ENCODE results near the gene COPS2. TPM values are rescaled to one million over a fixed set of nuclear protein-coding genes. Genes with fewer than 3 reads are reported as not detected.

The COPS2 gene
- polyA plus RNA-seq, 2 of the 4 experiments (the other 2 are of a cell fraction), result 64.8 to 66.6 TPM

DNA sequence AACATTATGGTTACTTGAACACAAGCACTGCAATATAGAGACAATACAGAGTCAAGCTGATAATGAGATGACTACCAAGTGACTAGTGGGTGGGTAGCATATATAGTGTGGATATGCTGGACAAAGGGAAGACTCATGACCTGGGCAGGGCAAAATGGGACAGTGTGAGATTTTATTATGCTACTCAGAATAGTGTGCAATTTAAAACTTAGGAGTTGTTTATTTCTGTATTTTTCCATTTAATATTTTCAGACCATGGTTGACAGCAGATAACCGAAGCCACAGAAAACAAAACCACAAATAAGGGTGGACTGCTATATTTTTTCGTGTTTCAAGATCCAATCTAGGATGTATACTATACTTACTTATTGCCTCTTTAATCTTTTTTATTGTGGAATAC lies 34.2 kb upstream of the COPS2 start:
- ATAC-seq (no peak), FAIRE-seq (no peak), DNase-seq (ENCODE audit: low read depth in 1 of 2, low spot score in 1 of 2) (no peak)
- WGBS (ENCODE audit: missing lambda C conversion rate), result 72% methylated on average over 2 of the region's 2 CpGs
- H3K4me3 ChIP-seq, result no peak overlapping the region
- H3K4me2 ChIP-seq, result no peak overlapping the region
- ChIA-PET CTCF (no interaction called here), POLR2A (no interaction called here)
- TF ChIP-seq CBX2 (IDR thresholded peaks at IDR 0.05; ENCODE audit: borderline replicate concordance, low read depth), result no peak
- no peak for TF ChIP-seq POLR2AphosphoS2 (conservative IDR thresholded peaks at IDR 0.05; ENCODE audit: low read length)
- TF ChIP-seq, protein P1, sequence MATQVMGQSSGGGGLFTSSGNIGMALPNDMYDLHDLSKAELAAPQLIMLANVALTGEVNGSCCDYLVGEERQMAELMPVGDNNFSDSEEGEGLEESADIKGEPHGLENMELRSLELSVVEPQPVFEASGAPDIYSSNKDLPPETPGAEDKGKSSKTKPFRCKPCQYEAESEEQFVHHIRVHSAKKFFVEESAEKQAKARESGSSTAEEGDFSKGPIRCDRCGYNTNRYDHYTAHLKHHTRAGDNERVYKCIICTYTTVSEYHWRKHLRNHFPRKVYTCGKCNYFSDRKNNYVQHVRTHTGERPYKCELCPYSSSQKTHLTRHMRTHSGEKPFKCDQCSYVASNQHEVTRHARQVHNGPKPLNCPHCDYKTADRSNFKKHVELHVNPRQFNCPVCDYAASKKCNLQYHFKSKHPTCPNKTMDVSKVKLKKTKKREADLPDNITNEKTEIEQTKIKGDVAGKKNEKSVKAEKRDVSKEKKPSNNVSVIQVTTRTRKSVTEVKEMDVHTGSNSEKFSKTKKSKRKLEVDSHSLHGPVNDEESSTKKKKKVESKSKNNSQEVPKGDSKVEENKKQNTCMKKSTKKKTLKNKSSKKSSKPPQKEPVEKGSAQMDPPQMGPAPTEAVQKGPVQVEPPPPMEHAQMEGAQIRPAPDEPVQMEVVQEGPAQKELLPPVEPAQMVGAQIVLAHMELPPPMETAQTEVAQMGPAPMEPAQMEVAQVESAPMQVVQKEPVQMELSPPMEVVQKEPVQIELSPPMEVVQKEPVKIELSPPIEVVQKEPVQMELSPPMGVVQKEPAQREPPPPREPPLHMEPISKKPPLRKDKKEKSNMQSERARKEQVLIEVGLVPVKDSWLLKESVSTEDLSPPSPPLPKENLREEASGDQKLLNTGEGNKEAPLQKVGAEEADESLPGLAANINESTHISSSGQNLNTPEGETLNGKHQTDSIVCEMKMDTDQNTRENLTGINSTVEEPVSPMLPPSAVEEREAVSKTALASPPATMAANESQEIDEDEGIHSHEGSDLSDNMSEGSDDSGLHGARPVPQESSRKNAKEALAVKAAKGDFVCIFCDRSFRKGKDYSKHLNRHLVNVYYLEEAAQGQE (IDR thresholded peaks at IDR 0.05), result no peak
- TF ChIP-seq GATA3 (IDR thresholded peaks at IDR 0.05; ENCODE audit: borderline replicate concordance), result no peak
- TF ChIP-seq ZC3H11A (IDR thresholded peaks at IDR 0.05), result no peak
- no peak overlapping the region for H3K27ac ChIP-seq
- no peaks in the 10 kb centered on the region for H3K9me3 ChIP-seq
- peaks cover 10% of the 10 kb centered on the region; the same call in 2 of the 3 replicates for H3K4me1 ChIP-seq

DNA sequence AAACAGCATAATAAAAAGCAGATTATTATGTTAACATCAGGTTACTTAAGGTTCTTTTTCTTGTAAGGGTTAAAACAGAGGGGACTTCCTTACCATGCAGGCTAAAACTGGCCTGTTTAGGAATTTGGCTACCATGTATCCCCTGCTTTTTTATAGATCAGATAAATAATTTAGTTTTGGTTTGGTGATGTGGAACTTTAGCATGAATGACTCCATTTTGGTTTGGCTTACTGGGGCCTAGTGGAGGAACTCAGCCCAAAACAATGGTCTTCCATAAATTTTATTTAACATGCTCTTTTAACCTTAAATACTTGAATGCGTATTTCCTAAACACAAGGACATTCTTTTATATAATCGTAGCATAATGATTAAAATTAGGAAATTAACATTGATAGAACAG lies 33.5 kb upstream of the COPS2 start:
- Histone ChIP-seq H3K4me2 (no peak overlapping the region), H3K4me1 (peaks cover 10% of the 10 kb centered on the region; the same call in 2 of the 3 replicates), H3K4me3 (no peak overlapping the region), H3K9me3 (no peaks in the 10 kb centered on the region), H3K27ac (no peak overlapping the region)
- no peak for FAIRE-seq
- no peak for ATAC-seq
- DNase-seq (ENCODE audit: low read depth in 1 of 2, low spot score in 1 of 2), result no peak
- TF ChIP-seq RARB (CRISPR knock-in tag; IDR thresholded peaks at IDR 0.05), result no peak
- TF ChIP-seq TFCP2L1 (CRISPR knock-in tag; IDR thresholded peaks at IDR 0.05), result no peak
- TF ChIP-seq, protein P2, sequence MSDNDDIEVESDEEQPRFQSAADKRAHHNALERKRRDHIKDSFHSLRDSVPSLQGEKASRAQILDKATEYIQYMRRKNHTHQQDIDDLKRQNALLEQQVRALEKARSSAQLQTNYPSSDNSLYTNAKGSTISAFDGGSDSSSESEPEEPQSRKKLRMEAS (IDR thresholded peaks at IDR 0.05), result no peak
- TF ChIP-seq ZC3H11A (IDR thresholded peaks at IDR 0.05), result no peak
- TF ChIP-seq, protein P1 (IDR thresholded peaks at IDR 0.05), result no peak
- TF ChIP-seq POLR2AphosphoS2 (conservative IDR thresholded peaks at IDR 0.05; ENCODE audit: low read length), result no peak
- TF ChIP-seq MAZ (IDR thresholded peaks at IDR 0.05; ENCODE audit: borderline replicate concordance, low read depth, low read length), result no peak
- TF ChIP-seq FOSB (CRISPR knock-in tag; IDR thresholded peaks at IDR 0.05), result no peak
- TF ChIP-seq, protein P3, sequence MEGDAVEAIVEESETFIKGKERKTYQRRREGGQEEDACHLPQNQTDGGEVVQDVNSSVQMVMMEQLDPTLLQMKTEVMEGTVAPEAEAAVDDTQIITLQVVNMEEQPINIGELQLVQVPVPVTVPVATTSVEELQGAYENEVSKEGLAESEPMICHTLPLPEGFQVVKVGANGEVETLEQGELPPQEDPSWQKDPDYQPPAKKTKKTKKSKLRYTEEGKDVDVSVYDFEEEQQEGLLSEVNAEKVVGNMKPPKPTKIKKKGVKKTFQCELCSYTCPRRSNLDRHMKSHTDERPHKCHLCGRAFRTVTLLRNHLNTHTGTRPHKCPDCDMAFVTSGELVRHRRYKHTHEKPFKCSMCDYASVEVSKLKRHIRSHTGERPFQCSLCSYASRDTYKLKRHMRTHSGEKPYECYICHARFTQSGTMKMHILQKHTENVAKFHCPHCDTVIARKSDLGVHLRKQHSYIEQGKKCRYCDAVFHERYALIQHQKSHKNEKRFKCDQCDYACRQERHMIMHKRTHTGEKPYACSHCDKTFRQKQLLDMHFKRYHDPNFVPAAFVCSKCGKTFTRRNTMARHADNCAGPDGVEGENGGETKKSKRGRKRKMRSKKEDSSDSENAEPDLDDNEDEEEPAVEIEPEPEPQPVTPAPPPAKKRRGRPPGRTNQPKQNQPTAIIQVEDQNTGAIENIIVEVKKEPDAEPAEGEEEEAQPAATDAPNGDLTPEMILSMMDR (IDR thresholded peaks at IDR 0.05), result no peak
- no peak for TF ChIP-seq FOSL2 (IDR thresholded peaks at IDR 0.05)
- TF ChIP-seq FOSL2 (CRISPR knock-in tag; IDR thresholded peaks at IDR 0.05), result no peak
- no peak for TF ChIP-seq ESRRA (IDR thresholded peaks at IDR 0.05; ENCODE audit: borderline replicate concordance, low read length)
- no peak for TF ChIP-seq RCOR1 (IDR thresholded peaks at IDR 0.05; ENCODE audit: low read depth, low read length)
- TF ChIP-seq, protein P4, sequence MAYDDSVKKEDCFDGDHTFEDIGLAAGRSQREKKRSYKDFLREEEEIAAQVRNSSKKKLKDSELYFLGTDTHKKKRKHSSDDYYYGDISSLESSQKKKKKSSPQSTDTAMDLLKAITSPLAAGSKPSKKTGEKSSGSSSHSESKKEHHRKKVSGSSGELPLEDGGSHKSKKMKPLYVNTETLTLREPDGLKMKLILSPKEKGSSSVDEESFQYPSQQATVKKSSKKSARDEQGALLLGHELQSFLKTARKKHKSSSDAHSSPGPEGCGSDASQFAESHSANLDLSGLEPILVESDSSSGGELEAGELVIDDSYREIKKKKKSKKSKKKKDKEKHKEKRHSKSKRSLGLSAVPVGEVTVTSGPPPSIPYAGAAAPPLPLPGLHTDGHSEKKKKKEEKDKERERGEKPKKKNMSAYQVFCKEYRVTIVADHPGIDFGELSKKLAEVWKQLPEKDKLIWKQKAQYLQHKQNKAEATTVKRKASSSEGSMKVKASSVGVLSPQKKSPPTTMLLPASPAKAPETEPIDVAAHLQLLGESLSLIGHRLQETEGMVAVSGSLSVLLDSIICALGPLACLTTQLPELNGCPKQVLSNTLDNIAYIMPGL (CRISPR knock-in tag; IDR thresholded peaks at IDR 0.05; ENCODE audit: borderline replicate concordance), result no peak
- no peak for TF ChIP-seq RFX5 (IDR thresholded peaks at IDR 0.05)
- TF ChIP-seq, protein P5, sequence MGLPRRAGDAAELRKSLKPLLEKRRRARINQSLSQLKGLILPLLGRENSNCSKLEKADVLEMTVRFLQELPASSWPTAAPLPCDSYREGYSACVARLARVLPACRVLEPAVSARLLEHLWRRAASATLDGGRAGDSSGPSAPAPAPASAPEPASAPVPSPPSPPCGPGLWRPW (IDR thresholded peaks at IDR 0.05), result no peak
- no peak for TF ChIP-seq FOXS1 (CRISPR knock-in tag; IDR thresholded peaks at IDR 0.05)
- TF ChIP-seq, protein P6, sequence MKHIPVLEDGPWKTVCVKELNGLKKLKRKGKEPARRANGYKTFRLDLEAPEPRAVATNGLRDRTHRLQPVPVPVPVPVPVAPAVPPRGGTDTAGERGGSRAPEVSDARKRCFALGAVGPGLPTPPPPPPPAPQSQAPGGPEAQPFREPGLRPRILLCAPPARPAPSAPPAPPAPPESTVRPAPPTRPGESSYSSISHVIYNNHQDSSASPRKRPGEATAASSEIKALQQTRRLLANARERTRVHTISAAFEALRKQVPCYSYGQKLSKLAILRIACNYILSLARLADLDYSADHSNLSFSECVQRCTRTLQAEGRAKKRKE (CRISPR knock-in tag; IDR thresholded peaks at IDR 0.05; ENCODE audit: low read depth), result no peak
- TF ChIP-seq TP53 (CRISPR knock-in tag; IDR thresholded peaks at IDR 0.05), result no peak
- TF ChIP-seq HEYL (CRISPR knock-in tag; IDR thresholded peaks at IDR 0.05), result no peak
- no peak for TF ChIP-seq EHMT2 (IDR thresholded peaks at IDR 0.05; ENCODE audit: low read depth)
- 93% methylated on average over 2 of the region's 2 CpGs for WGBS (ENCODE audit: missing lambda C conversion rate)
- ChIA-PET CTCF (no interaction called here), POLR2A (no interaction called here)
